RWPE2 (cell line): ENCODE results near the gene MYMK.

Source experiments
- ATAC-seq: fragments of 200-7000 bp; cut with Tn5 transposase; 3 replicates; pipeline ENCODE4 v1.9.1; 2021; ENCODE audit warnings: low read depth
- DNase-seq: peaks from one replicate; pipeline ENCODE4 v3.0.0-alpha.2; 2020; ENCODE audit warnings: low spot score
- H3K27ac ChIP-seq: fragments of 450-650 bp; 2 replicates; pipeline ENCODE4 v1.5.1; 2017; ENCODE audit warnings: mild to moderate bottlenecking; ENCODE audit not compliant: poor library complexity, severe bottlenecking
- H3K27me3 ChIP-seq: fragments of 250-450 bp; sonication (Bioruptor Pico); 2 replicates; pipeline ENCODE4 v1.5.1; 2021; ENCODE audit warnings: mild to moderate bottlenecking, moderate library complexity; ENCODE audit not compliant: insufficient read depth, poor library complexity, severe bottlenecking
- H3K36me3 ChIP-seq: fragments of 250-450 bp; sonication (Bioruptor Pico); 2 replicates; pipeline ENCODE4 v1.5.1; 2020; ENCODE audit warnings: low read depth, mild to moderate bottlenecking, moderate library complexity
- H3K4me1 ChIP-seq: fragments of 250-450 bp; sonication (Bioruptor Pico); 2 replicates; pipeline ENCODE4 v1.5.1; 2021; ENCODE audit warnings: mild to moderate bottlenecking, moderate library complexity; ENCODE audit not compliant: insufficient read depth, poor library complexity, severe bottlenecking
- H3K4me3 ChIP-seq: fragments of 250-450 bp; sonication (Bioruptor Pico); 2 replicates; pipeline ENCODE4 v1.5.1; 2021; ENCODE audit warnings: mild to moderate bottlenecking, moderate library complexity; ENCODE audit not compliant: severe bottlenecking
- H3K9me3 ChIP-seq: fragments of 250-450 bp; sonication (Bioruptor Pico); 2 replicates; pipeline ENCODE4 v1.5.1; 2021; ENCODE audit warnings: mild to moderate bottlenecking, moderate library complexity; ENCODE audit not compliant: severe bottlenecking
- TF ChIP-seq, protein P1 (sequence below): fragments of 450-650 bp; IDR thresholded peaks from one replicate; pipeline ENCODE4 v1.5.1; 2017; ENCODE audit warnings: mild to moderate bottlenecking, moderate library complexity; ENCODE audit not compliant: poor library complexity, severe bottlenecking

Gene MYMK

DNA sequence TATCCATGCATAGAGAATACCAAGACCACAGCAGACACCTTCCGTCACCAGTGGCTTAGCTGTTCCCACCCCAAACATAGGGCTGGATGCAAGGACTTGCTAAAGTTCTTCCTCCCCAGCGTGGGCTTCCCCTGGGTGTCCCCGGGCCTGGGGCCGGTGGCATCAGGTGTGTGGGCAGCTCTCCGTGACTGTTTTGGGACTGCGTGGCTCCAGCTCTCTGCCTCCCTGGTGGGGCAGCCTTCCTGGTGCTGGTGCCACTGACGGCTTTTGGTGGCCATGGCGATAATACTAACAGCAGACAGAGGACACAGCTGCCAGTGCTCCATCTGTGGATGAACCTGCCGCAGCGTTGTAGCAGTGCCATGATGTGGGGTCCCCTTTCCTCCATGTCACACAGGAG lies 60.1 kb downstream of the MYMK start:
- no peaks in the 10 kb centered on the region for H3K36me3 ChIP-seq
- ATAC-seq (no peak), DNase-seq (no peak)
- H3K4me3 ChIP-seq = no peak overlapping the region
- H3K27ac ChIP-seq = no peak overlapping the region
- no peaks in the 10 kb centered on the region for H3K27me3 ChIP-seq
- H3K4me1 ChIP-seq = peaks cover 3% of the 10 kb centered on the region
- TF ChIP-seq, protein P1, sequence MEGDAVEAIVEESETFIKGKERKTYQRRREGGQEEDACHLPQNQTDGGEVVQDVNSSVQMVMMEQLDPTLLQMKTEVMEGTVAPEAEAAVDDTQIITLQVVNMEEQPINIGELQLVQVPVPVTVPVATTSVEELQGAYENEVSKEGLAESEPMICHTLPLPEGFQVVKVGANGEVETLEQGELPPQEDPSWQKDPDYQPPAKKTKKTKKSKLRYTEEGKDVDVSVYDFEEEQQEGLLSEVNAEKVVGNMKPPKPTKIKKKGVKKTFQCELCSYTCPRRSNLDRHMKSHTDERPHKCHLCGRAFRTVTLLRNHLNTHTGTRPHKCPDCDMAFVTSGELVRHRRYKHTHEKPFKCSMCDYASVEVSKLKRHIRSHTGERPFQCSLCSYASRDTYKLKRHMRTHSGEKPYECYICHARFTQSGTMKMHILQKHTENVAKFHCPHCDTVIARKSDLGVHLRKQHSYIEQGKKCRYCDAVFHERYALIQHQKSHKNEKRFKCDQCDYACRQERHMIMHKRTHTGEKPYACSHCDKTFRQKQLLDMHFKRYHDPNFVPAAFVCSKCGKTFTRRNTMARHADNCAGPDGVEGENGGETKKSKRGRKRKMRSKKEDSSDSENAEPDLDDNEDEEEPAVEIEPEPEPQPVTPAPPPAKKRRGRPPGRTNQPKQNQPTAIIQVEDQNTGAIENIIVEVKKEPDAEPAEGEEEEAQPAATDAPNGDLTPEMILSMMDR = no peak
- H3K9me3 ChIP-seq = no peaks in the 10 kb centered on the region
